ENCODE measurements around the gene TSHZ2. TPM values are rescaled to one million over a fixed set of nuclear protein-coding genes. Genes with fewer than 3 reads are reported as not detected.

TSHZ2 gene
- total RNA-seq, 1 donor: 3.6 TPM

DNA sequence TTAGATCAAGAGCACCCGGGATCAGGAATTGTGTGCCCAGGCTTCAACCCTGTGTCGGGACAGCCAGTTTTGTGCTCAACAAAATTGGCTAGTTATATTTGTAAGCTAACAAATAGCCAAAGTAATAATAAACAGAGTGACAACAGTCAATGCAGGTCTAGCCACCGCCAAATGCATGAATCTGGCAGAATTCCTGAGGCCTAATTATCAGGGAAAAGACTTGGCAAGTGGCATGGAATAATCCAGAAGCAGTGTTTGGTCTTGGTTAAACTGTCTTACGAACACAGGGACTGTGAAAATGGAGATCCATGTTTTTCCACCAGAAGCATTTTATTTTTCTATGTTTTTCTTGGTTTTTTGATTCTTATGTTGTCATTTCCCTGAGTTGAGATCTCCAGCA is 352.7 kb downstream of the TSHZ2 start:
- DNase-seq (ENCODE audit: insufficient read length, low spot score, missing footprints): no peak
- Histone ChIP-seq H3K4me2 (ENCODE audit: insufficient read depth, low read length) (no peak overlapping the region), H3K27ac (ENCODE audit: low read depth, low read length) (no peak overlapping the region), H3K27me3 (ENCODE audit: insufficient read depth, low read length) (no peaks in the 10 kb centered on the region), H3K79me2 (ENCODE audit: insufficient read depth, low read length) (no peaks in the 10 kb centered on the region), H3K36me3 (ENCODE audit: insufficient read depth, low read length) (no peaks in the 10 kb centered on the region), H3K9me3 (ENCODE audit: low read depth, low read length) (no peaks in the 10 kb centered on the region), H4K20me1 (ENCODE audit: insufficient read depth, low read length) (no peaks in the 10 kb centered on the region), H2AFZ (ENCODE audit: low read length) (no peak overlapping the region), H3K4me1 (ENCODE audit: insufficient read depth, low read length) (no peaks in the 10 kb centered on the region), H3K4me3 (ENCODE audit: insufficient read depth, low read length) (no peak overlapping the region)
- no peak for TF ChIP-seq CTCF (IDR thresholded peaks at IDR 0.05; ENCODE audit: extremely low read depth, low read depth, low read length)

DNA sequence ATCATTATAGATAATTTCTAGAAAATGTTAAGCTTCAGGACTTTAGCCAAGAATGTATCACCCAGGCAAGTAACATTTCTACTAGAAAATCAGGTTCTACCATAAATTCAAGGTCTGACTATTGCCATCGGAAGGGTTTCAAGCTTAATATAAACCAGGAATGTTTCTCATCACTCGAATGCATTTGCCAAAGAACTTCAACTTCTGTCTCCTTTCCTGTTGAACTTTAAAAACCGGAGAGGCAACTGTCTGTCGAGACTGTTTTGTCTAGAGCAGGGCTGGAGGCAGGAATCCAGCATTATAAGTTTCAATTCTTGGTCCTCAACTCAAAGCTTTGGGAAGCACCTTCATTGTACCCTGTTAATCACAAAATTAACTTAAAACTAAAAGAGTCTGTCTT is 356.8 kb downstream of the TSHZ2 start:
- Histone ChIP-seq H3K4me2 (ENCODE audit: insufficient read depth, low read length) (no peak overlapping the region), H3K27ac (ENCODE audit: low read depth, low read length) (no peak overlapping the region), H3K4me1 (ENCODE audit: insufficient read depth, low read length) (peaks cover 6% of the 10 kb centered on the region), H2AFZ (ENCODE audit: low read length) (no peak overlapping the region), H4K20me1 (ENCODE audit: insufficient read depth, low read length) (no peaks in the 10 kb centered on the region), H3K4me3 (ENCODE audit: insufficient read depth, low read length) (no peak overlapping the region), H3K36me3 (ENCODE audit: insufficient read depth, low read length) (no peaks in the 10 kb centered on the region), H3K79me2 (ENCODE audit: insufficient read depth, low read length) (no peaks in the 10 kb centered on the region), H3K9me3 (ENCODE audit: low read depth, low read length) (no peaks in the 10 kb centered on the region), H3K27me3 (ENCODE audit: insufficient read depth, low read length) (no peaks in the 10 kb centered on the region)
- TF ChIP-seq CTCF (IDR thresholded peaks at IDR 0.05; ENCODE audit: extremely low read depth, low read depth, low read length): no peak
- no peak for DNase-seq (ENCODE audit: insufficient read length, low spot score, missing footprints)

DNA sequence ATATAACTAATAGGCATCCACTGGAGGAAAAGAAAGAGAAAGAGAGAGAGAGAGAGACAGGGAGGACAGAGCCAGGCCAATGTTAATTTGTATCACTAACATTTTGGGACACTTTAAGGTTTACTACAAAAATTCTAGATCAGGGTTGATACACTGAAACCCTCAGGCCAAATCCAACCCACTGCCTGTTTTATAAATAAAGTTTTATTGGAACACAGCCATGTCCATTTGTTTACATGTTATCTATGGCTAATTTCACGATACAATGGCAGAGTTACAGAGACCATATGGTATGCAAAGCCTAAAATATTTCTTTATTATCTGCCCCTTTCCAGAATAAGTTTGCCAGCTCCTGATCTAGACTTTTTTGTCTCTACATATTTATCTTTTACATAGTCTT is 357.6 kb downstream of the TSHZ2 start:
- H3K9me3 ChIP-seq (ENCODE audit: low read depth, low read length): no peaks in the 10 kb centered on the region
- H2AFZ ChIP-seq (ENCODE audit: low read length): no peak overlapping the region
- peaks cover 6% of the 10 kb centered on the region for H3K4me1 ChIP-seq (ENCODE audit: insufficient read depth, low read length)
- H4K20me1 ChIP-seq (ENCODE audit: insufficient read depth, low read length): no peaks in the 10 kb centered on the region
- H3K27me3 ChIP-seq (ENCODE audit: insufficient read depth, low read length): no peaks in the 10 kb centered on the region
- H3K79me2 ChIP-seq (ENCODE audit: insufficient read depth, low read length): no peaks in the 10 kb centered on the region
- H3K27ac ChIP-seq (ENCODE audit: low read depth, low read length): no peak overlapping the region
- H3K4me3 ChIP-seq (ENCODE audit: insufficient read depth, low read length): no peak overlapping the region
- no peak overlapping the region for H3K4me2 ChIP-seq (ENCODE audit: insufficient read depth, low read length)
- no peak for TF ChIP-seq CTCF (IDR thresholded peaks at IDR 0.05; ENCODE audit: extremely low read depth, low read depth, low read length)
- no peak for DNase-seq (ENCODE audit: insufficient read length, low spot score, missing footprints)
- H3K36me3 ChIP-seq (ENCODE audit: insufficient read depth, low read length): no peaks in the 10 kb centered on the region

DNA sequence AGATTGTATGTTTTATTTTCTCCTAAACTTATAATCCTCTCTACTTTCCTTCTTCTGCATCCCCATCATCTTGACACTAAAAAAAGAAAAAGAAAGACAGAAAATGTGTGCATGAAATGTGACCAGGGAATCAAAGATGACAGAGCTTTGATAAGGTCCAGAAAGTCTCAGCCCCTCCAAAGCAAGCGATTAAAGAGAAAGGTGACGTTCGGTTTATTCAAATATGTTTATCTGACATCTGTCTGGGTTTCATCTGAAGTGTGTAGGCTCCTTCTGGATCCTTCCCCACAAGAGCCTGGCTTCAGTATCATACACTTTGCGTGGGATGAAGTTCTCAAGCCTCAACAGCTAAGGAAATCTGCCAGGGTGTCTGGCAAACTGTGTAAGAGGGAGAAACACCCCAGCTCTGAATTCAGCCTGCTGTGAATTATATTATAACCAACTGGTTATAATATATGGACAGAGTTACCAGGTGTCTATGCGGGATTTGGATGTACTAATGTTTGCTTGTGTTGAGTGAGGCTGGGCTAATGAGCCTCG is 358.5 kb downstream of the TSHZ2 start:
- Histone ChIP-seq H3K4me2 (ENCODE audit: insufficient read depth, low read length) (no peak overlapping the region), H2AFZ (ENCODE audit: low read length) (no peak overlapping the region), H3K27me3 (ENCODE audit: insufficient read depth, low read length) (no peaks in the 10 kb centered on the region), H3K4me3 (ENCODE audit: insufficient read depth, low read length) (no peak overlapping the region), H3K27ac (ENCODE audit: low read depth, low read length) (no peak overlapping the region), H3K36me3 (ENCODE audit: insufficient read depth, low read length) (no peaks in the 10 kb centered on the region), H3K79me2 (ENCODE audit: insufficient read depth, low read length) (no peaks in the 10 kb centered on the region), H3K4me1 (ENCODE audit: insufficient read depth, low read length) (peaks cover 6% of the 10 kb centered on the region), H3K9me3 (ENCODE audit: low read depth, low read length) (no peaks in the 10 kb centered on the region), H4K20me1 (ENCODE audit: insufficient read depth, low read length) (no peaks in the 10 kb centered on the region)
- no peak for DNase-seq (ENCODE audit: insufficient read length, low spot score, missing footprints)
- no peak for TF ChIP-seq CTCF (IDR thresholded peaks at IDR 0.05; ENCODE audit: extremely low read depth, low read depth, low read length)
